ENCODE data around the gene SPPL2A. TPM values are rescaled to one million over a fixed set of nuclear protein-coding genes. Genes with fewer than 3 reads are reported as not detected.

SPPL2A gene
- total RNA-seq, 1 donor from 2014 or later: 27.3 TPM

DNA sequence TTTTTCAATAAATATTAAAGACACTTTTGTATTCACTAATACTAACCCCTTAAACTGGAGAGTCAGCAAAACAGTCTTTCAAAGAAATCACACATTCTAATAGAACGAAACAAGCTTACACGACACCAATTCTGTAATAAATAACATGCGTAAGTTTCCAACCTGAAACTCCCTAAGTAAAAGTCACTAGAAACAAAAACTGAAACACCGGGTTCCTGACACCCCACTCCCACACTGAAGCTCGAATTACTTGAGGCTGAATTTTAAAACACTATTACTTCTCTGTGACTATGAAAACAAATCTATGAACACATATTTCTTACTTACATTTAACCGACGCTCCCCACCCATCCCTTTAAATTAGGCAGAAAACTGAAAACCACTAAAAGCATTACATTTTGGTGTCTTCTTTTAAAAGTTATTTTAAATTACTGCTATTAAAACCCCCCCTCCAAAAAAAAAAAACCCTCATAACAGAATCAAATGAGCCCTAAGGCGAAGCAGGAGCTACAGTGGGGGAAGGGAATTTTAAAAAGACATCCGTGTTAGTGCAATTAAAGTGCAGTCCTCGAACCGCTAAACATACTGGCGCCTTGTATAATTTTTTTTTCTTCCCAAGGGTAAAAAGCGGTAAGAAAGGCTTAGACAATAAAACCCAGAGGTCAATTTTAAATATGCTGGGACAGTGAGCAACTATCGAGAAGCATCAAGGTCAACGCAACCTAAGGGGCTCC, 878 bp downstream of the SPPL2A start:
- Histone ChIP-seq H3K27ac (no peak overlapping the region), H3K79me2 (ENCODE audit: low read depth) (peaks cover 54% of the 10 kb centered on the region), H3K36me3 (no peaks in the 10 kb centered on the region)

DNA sequence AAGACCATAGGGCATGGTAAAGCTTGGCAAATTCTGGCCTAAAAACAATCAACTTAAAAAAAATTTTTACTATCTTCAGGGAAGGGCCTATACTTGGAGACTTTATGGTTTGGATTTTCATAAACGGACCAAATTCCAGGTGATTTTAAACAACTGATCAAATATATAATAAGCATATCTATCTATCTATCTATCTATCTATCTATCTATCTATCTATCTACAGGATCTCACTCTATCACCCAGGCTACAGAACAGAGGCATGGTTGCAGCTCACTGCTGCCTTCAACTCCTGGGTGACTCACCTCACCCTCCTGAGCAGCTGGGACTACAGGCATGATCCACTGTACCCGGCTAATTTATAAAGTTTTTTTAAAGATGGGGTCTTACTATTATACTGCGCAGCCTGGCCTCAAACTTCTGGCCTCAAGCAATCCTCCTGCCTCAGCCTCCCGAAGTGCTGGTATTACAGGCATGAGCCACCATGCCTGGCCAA, 6.7 kb downstream of the SPPL2A start:
- H4K20me1 ChIP-seq (ENCODE audit: low read depth): no peaks in the 10 kb centered on the region
- H3K9me3 ChIP-seq (ENCODE audit: low read depth): no peaks in the 10 kb centered on the region
- H3K36me3 Mint-ChIP-seq: peaks cover 12% of the 10 kb centered on the region
- H3K9me3 Mint-ChIP-seq: peaks cover 3% of the 10 kb centered on the region
- peaks cover 6% of the 10 kb centered on the region for H3K27me3 Mint-ChIP-seq (ENCODE audit: insufficient read depth, low read depth)
- no peaks in the 10 kb centered on the region for H3K36me3 ChIP-seq
- no peaks in the 10 kb centered on the region for H3K27me3 ChIP-seq
- H3F3A ChIP-seq (ENCODE audit: low read depth): no peaks in the 10 kb centered on the region
- DNase-seq (ENCODE audit: low spot score): no peak
- H3K4me1 ChIP-seq: no peaks in the 10 kb centered on the region
- H3K4me3 Mint-ChIP-seq: no peak overlapping the region
- no peak overlapping the region for H2AFZ ChIP-seq (replicated peaks)
- no peak overlapping the region for H3K27ac ChIP-seq
- peaks cover 7% of the 10 kb centered on the region for H3K4me1 Mint-ChIP-seq
- TF ChIP-seq EZH2 (IDR thresholded peaks at IDR 0.05): no peak
- TF ChIP-seq EZH2phosphoT487 (IDR thresholded peaks at IDR 0.05): no peak
- TF ChIP-seq, protein P1, sequence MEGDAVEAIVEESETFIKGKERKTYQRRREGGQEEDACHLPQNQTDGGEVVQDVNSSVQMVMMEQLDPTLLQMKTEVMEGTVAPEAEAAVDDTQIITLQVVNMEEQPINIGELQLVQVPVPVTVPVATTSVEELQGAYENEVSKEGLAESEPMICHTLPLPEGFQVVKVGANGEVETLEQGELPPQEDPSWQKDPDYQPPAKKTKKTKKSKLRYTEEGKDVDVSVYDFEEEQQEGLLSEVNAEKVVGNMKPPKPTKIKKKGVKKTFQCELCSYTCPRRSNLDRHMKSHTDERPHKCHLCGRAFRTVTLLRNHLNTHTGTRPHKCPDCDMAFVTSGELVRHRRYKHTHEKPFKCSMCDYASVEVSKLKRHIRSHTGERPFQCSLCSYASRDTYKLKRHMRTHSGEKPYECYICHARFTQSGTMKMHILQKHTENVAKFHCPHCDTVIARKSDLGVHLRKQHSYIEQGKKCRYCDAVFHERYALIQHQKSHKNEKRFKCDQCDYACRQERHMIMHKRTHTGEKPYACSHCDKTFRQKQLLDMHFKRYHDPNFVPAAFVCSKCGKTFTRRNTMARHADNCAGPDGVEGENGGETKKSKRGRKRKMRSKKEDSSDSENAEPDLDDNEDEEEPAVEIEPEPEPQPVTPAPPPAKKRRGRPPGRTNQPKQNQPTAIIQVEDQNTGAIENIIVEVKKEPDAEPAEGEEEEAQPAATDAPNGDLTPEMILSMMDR (IDR thresholded peaks at IDR 0.05): no peak
- no peak overlapping the region for H3K27ac Mint-ChIP-seq
- no peak overlapping the region for H3K4me2 ChIP-seq
- H3K4me3 ChIP-seq: no peak overlapping the region
- no peak overlapping the region for H3K9ac ChIP-seq
- H3K79me2 ChIP-seq (ENCODE audit: low read depth): peaks cover 78% of the 10 kb centered on the region

More for the DNA sequence above, 878 bp downstream of the SPPL2A start:
- H3K4me1 ChIP-seq: peaks cover 9% of the 10 kb centered on the region
- Mint-ChIP-seq H3K36me3 (peaks cover 4% of the 10 kb centered on the region), H3K4me1 (peaks cover 20% of the 10 kb centered on the region), H3K4me3 (peak overlapping the region; percentile 95), H3K27me3 (ENCODE audit: insufficient read depth, low read depth) (peaks cover 9% of the 10 kb centered on the region), H3K9me3 (no peaks in the 10 kb centered on the region), H3K27ac (peak overlapping the region; percentile 65)
- no peaks in the 10 kb centered on the region for H3K27me3 ChIP-seq
- TF ChIP-seq, protein P1 (IDR thresholded peaks at IDR 0.05): no peak
- TF ChIP-seq EZH2phosphoT487 (IDR thresholded peaks at IDR 0.05): no peak
- TF ChIP-seq EZH2 (IDR thresholded peaks at IDR 0.05): no peak
- H3K4me3 ChIP-seq: peak overlapping the region; percentile 88
- H2AFZ ChIP-seq (replicated peaks): peak overlapping the region; percentile 81
- peak; percentile 5 for DNase-seq (ENCODE audit: low spot score)
- H4K20me1 ChIP-seq (ENCODE audit: low read depth): no peaks in the 10 kb centered on the region
- H3K9me3 ChIP-seq (ENCODE audit: low read depth): no peaks in the 10 kb centered on the region
- H3K4me2 ChIP-seq: peak overlapping the region; percentile 89
- H3K9ac ChIP-seq: peak overlapping the region; percentile 44
- H3F3A ChIP-seq (ENCODE audit: low read depth): peaks cover 16% of the 10 kb centered on the region

- Histone ChIP-seq H3K4me2 (no peak overlapping the region), H3K9me3 (ENCODE audit: low read depth) (no peaks in the 10 kb centered on the region), H3K27me3 (no peaks in the 10 kb centered on the region), H3K79me2 (ENCODE audit: low read depth) (peaks cover 28% of the 10 kb centered on the region), H3K27ac (no peak overlapping the region), H3F3A (ENCODE audit: low read depth) (no peaks in the 10 kb centered on the region), H3K9ac (no peak overlapping the region), H3K4me1 (no peaks in the 10 kb centered on the region), H3K4me3 (no peak overlapping the region), H2AFZ (replicated peaks) (no peak overlapping the region), H4K20me1 (ENCODE audit: low read depth) (no peaks in the 10 kb centered on the region), H3K36me3 (no peaks in the 10 kb centered on the region)
- H3K4me1 Mint-ChIP-seq: no peaks in the 10 kb centered on the region
- H3K27ac Mint-ChIP-seq: no peak overlapping the region
- TF ChIP-seq EZH2 (IDR thresholded peaks at IDR 0.05): no peak
- no peak for TF ChIP-seq EZH2phosphoT487 (IDR thresholded peaks at IDR 0.05)
- TF ChIP-seq, protein P1 (IDR thresholded peaks at IDR 0.05): no peak
- no peak for DNase-seq (ENCODE audit: low spot score)
- no peak overlapping the region for H3K4me3 Mint-ChIP-seq
- H3K9me3 Mint-ChIP-seq: peaks cover 3% of the 10 kb centered on the region
- peaks cover 2% of the 10 kb centered on the region for H3K27me3 Mint-ChIP-seq (ENCODE audit: insufficient read depth, low read depth)
- peaks cover 12% of the 10 kb centered on the region for H3K36me3 Mint-ChIP-seq
These were observed 12.0 kb downstream of the SPPL2A start for GRCh38 chr15:50753463-50753862.

Data from neural progenitor cell (in vitro differentiated cells).